GM21723 (cell line): ENCODE measurements around the gene BUD31.
"Not testable (repeated sequence)": the region's sequence is repeated elsewhere in the genome, so short reads cannot be mapped to it uniquely, and the experiment has no call there.

Source experiments
- ATAC-seq: cut with Tn5 transposase; IDR thresholded peaks from one replicate; pipeline ENCODE4 v1.9.1; 2021; ENCODE audit warnings: mild to moderate bottlenecking, moderate library complexity; ENCODE audit not compliant: unreplicated experiment

The BUD31 gene

DNA sequence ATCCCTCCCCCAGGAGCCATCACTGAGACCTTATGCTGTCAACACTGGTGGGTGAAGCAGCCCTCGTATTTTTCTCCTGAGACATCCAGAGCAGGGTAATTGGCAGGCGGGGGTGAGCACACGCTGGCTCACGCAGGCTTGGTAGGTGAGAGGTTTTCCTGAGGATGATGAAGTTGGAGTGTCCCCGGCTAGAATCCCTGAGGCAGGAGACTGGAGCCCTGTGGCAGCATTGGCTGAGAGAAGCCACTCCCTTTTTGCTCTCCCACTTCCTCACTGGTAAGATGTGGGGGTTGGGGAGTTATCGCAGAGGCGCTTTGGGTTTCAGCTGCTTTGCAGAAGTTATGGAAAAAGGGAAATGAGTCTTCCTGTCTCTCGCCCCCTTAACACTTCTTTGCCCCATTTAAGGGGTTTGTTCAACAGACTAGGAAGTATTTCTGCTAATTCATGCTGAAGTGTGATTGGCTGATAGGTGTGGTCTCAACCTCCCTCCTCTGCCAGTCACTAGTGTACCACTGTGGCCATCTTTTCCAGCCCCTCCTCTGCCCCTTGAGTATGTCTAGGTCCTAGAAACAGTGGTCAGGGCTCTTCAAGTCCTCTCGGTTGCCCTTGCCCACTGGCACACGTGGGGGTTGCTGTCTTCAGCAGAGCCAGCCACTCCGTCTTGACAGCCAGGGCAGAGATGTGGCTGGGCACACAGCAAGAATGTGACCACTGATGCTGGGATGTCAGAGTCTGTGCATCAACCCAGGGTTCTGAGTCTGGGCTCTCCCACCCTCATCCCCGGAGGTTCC is 28.5 kb upstream of the BUD31 start:
- peak; percentile 47 for ATAC-seq

DNA sequence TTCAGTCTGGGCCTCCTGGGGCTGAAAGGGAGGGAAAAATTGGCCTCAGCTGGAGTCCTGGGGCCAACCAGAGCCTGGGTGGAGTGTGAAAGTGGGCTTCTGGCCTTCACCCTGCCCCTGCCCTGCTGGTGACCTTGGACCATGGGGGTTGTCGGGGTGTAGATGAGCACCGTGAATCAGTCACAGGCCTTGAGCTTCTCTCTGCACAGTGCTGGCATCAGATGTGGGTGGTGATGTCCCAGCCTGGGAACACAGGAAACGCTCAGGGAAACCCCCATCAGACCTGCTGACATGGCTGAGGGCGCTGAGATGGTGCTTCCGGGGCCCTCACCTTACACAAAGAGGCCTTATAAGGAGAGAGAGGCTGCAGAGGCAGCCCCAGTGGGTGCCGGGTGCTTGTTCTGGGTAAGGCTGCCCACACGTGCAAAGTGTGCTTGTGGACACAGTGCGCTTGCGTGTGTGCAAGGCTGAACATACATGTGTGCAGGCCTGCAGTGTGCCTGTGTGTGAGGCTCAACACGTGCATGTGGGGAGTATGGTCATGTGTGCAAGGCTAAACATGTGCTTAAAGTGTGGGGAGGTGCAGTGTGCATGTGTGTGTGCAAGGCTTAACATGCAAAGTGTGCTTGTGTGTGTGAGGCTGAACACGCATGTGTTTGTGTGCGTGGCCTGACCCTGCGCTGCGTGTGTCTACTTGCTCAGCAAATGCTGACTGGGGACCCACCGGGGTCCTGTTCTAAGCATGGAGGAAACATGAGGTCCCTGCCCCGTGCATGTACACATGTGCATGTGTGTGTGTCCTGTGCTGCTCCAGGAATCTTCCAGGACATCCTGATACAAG is 27.7 kb upstream of the BUD31 start:
- ATAC-seq: peak; percentile 73

DNA sequence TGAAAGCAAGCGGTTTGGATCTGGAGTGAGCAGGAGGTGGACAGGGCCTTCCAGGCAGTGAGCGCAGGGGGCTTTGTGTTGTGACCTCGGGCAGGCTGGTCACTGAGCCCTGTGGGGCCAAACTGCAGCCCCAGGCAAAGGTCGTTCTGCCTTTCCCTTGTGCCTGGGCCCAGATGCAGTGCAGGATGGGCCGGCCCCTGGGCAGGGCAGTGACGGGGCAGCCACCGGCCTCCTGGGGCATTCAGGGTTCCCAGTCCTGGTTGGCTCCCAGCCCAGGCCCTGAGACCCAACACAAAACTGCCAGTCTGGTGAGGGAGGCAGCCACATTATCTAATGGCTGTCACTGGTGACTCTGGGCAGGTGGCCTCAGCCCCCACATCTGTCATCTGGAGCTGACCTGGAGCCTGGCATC is 27.1 kb upstream of the BUD31 start:
- ATAC-seq: no peak

DNA sequence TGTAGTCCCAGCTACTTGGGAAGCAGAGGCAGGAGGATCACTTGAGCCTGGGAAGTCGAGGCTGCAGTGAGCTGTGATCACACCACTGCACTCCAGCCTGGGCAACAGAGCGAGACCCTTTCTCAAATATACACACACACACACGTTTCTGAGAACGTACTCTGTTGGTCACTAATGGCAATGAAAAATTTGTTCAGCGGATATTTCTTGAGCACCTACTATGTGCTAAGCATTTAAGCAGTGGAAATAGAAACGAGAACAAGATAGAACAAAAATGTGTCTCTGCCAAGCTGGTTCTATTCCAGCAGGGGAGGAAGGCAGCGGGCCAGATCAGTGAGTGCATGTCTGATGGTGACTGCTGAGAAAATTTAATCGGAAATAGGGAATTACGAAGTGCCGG is 25.6 kb upstream of the BUD31 start:
- ATAC-seq: no peak

DNA sequence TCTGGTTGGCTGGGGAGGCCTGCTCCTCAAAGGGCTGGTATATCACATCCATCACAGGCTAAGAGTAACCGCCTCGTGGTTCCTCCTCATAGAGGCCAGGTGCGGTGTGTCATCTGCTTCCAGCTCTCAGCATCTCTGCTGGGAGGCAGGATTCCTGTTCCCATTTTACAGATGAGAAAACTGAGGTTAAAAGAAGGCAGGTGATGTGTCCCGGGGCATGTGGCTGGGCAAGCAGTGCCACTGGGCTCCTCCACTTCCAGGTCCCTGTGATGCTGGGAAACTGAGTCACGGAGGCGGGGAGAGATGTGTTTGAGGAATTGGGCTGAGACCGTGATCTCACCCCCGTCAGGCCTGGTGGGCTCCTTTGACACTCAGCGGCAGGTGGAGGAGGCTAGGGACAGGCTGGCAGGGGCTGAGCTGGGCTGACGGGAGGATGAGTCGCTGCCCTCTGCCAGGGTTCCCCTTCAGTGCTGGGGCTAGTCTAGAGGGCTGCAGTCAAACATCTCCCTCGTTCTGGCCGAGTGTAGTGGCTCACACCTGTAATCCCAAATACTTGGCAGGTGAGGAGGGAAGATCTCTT is 24.9 kb upstream of the BUD31 start:
- ATAC-seq: no peak

DNA sequence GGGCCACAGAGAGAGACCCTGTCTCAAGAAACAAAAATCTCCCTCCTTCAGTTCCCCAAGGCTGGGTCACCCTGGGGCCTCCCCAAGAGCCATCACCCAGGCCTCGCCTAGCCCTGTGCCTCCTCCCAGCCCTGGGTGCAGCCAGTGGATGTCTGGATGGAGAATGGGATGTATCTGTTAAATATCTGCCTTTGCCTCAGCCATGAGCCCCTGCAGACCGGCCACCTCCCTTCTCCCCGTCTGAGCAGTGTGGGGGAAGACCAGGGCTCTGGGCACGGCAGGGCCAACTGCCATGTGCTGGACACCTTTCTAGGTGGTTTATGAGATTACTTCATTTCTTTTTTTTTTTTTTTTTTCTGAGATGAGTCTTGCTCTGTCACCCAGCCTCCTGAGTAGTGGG is 24.2 kb upstream of the BUD31 start:
- no peak for ATAC-seq

DNA sequence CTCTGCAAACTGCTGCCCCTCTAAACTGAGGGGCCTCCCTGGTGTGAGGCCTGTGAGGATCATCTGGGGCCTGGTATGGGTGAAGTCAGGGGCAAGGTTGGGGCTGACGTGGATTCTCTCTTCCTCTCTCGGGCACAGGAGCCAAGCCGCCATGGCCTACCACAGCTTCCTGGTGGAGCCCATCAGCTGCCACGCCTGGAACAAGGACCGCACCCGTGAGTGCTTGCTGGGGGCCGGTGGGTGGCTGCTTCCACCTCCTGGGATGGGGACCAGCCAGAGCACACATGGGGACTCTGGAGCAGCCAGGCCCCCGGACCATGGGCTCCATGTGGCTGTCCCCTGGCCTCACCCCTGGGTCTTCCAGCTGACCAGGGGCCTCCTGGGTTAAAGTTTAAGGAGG is 23.2 kb upstream of the BUD31 start:
- ATAC-seq: no peak

DNA sequence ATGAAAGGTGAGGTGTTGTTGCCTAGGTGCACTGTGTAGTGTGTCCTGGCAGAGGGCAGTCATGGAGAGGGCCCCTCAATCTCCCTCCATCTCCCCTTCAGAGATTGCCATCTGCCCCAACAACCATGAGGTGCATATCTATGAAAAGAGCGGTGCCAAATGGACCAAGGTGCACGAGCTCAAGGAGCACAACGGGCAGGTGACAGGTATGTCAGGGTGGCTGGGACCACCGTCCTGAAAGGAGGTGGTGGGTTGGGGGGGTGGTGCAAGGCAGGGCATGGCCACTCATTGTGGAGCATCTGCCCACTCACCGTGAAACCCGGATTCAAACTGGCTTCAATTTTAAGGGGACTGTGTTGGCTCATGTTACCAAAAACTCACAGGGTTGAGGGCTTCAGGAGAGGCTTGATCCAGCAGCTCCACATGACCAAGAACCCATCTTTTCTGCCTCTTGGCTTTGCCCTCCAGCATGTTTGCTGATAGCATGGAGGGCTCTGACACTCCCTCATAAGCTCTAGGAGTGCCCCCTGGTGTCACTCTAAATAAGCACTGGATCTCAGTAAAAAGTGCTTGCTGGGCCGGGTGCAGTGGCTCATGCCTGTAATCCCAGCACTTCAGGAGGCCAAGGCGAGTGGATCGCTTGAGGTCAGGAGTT is 22.1 kb upstream of the BUD31 start:
- no peak for ATAC-seq

DNA sequence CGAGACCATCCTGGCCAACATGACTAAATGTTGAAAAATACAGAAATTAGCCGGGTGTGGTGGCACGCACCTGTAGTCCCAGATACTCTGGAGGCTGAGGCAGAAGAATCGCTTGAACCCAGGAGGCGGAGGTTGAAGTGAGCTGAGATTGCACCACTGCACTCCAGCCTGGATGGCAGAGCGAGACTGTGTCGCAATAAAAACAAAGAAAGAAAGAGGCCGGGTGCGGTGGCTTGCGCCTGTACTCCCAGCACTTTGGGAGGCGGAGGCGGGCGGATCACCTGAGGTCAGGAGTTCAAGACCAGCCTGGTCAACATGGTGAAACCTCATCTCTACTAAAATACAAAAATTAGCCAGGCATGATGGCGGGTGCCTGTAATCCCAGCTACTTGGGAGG is 21.5 kb upstream of the BUD31 start:
- ATAC-seq: not testable (repeated sequence)

DNA sequence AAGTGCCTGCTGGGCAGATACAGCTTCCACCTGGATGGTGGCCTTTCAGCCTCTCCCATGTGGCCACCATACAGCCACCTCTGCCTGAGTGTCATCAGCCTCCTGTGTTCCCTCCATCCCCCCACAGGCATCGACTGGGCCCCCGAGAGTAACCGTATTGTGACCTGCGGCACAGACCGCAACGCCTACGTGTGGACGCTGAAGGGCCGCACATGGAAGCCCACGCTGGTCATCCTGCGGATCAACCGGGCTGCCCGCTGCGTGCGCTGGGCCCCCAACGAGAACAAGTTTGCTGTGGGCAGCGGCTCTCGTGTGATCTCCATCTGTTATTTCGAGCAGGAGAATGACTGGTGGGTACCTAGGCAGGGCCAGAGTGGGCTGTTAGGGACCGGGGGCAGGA is 20.9 kb upstream of the BUD31 start:
- ATAC-seq: no peak

DNA sequence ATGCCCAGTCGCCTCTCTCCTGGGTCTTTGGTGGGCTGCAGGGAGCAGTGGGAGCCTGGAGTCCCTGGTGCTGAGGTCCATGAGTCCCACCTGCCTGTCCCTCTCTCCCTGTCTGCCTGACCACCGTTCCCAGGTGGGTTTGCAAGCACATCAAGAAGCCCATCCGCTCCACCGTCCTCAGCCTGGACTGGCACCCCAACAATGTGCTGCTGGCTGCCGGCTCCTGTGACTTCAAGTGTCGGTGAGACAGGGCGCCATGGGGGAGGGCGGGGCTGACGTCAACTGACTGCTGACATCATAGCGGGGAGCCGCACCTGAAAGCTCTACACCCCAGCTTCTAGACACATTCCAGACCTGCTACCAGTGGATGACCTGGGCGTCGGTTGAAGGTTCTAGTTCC is 19.0 kb upstream of the BUD31 start:
- no peak for ATAC-seq

DNA sequence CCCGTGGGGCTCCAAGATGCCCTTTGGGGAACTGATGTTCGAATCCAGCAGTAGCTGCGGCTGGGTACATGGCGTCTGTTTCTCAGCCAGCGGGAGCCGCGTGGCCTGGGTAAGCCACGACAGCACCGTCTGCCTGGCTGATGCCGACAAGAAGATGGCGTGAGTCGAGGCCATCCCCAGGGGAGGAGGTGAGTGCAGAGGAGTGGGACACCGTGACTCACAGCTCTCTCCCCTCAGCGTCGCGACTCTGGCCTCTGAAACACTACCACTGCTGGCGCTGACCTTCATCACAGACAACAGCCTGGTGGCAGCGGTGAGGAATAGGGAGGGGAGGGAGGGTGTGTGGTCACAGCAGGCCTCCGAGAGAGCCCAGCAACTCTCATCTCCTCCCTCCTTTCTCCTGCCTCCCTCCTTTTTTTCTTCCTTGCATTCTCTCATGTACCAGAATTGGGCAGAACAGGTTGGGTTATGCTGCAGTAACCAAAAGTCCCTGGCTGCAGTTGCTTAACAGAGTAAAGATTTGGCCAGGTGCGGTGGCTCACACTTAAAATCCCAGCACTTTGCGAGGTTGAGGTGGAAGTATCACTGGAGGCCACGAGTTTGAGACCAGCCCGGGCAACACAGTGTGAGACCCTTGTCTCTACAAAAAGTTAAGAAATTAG is 17.7 kb upstream of the BUD31 start:
- ATAC-seq: no peak

DNA sequence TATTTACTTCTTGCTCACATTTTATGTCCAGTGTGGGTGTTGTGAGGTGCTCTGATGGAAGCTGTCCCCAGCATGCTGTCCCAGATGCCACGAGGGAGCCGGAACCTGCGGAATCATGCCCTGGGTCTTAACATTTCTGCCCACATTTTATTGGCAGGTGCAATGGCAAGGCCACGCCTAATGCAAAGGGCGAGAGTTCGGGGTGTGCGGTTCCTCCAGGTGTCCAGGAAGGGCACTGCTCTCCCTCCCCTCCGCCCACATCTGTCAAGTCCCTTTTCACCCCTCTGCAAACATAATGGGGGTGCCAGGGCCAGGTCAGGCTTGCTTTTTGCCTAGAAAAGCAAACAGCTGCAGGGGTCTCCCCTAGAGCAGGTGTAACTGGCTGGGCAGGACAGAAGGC is 16.7 kb upstream of the BUD31 start:
- ATAC-seq: no peak

DNA sequence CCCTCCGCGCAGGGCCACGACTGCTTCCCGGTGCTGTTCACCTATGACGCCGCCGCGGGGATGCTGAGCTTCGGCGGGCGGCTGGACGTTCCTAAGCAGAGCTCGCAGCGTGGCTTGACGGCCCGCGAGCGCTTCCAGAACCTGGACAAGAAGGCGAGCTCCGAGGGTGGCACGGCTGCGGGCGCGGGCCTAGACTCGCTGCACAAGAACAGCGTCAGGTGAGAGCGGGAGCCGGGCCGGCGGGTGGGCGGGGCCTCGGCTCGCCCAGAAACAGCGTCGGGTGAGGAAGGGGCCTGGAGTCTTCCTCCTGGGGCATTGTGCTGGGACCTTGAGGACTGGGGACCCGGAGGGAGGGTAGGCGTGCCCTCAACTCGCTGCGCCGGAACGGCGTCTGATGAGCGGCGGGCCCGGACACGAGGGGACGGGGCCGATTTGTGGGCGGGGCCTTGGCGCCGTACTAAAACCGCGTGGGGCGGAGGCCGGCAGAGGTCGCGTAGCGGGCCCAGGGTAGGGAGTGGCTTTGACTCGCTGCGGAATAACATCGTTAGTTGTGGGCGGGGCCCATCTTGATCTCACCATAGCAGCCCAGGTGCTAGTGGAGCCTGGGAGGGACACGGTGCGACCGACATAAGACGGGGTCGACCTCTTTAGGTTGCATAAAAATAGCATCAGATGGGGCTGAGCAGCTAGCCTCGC is 16.0 kb upstream of the BUD31 start:
- ATAC-seq: peak; percentile 52

DNA sequence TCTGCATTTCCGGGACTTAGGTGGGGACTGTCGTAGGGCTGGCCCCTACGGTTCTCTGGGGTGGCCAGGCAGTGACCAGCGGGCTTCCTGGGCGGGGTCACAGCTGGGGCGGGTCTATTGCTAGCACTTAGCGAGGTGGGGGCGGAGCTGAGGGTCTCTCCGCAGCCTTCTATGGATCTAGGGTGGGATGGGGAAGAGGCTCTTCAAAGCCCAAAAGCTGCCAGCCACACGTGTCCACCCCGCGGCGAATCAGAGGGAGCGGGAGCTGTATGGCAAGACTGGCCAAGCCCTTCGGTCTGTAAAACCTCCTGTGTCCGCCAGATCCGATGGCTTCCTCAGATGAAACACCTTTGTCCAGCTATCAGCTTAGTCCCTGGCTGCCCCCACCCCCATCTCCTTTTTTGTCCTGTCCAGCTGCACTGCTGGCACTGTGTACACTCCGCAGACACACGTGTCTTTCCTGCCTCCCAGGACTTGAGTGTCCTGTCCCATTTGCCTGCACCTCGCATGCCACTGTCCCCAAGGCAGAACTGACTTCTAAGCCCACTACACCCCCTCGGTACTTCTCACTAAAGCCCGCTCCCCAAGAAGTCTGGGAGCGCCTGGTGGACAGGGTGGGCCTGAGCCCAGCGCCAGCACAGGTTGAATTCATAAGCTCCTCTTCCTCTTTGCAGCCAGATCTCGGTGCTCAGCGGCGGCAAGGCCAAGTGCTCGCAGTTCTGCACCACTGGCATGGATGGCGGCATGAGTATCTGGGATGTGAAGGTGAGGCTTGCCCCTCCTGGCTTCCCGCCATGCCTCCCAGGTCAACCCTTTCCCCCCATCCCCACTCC is 15.2 kb upstream of the BUD31 start:
- no peak for ATAC-seq

DNA sequence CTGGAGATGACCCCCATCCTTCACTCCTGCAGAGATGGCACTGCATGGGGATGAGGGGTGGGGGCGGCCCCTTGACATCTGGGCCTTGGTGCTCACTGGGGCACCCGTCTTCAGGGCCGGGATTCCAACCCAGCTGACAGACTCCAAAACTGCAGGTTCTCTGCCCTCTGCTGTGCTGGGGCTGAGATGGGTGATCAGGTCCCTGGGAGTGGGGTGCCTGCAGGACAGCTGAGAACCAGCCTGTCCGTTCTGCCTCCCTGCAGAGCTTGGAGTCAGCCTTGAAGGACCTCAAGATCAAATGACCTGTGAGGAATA is 14.6 kb upstream of the BUD31 start:
- no peak for ATAC-seq

DNA sequence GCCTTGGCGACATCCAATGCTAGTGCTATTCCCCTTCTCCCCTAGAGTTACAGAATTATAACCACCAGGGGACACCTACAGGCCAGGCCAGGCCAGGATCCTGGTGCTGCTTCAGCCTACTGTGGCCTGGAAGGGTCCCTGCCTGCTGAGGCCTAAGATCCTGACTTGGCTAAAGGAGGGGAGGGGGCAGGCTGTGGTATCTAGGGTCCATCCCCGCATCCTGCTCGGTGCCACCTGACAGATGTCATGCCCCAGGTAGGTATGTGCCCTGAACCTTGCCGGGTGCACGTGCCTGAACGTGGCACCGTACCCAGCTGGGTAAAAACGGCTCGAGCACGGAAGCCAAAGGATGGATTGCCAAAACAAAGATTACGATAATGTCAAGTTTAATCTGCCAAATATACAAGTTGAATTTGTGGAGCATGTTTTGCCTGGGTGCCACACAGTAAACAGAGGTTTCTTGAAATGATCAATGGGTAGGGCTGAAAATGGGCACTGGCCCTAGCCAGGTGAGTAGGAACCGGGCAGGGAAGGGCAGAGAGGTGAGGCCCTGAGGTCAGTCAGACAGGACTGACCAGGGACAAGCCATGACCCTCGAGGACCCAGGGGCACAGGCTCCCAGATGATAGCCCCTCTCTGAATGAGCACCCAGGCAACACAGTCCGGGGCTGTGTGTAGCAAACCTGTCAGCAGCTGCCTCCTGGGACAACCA is 13.0 kb upstream of the BUD31 start:
- ATAC-seq: no peak

DNA sequence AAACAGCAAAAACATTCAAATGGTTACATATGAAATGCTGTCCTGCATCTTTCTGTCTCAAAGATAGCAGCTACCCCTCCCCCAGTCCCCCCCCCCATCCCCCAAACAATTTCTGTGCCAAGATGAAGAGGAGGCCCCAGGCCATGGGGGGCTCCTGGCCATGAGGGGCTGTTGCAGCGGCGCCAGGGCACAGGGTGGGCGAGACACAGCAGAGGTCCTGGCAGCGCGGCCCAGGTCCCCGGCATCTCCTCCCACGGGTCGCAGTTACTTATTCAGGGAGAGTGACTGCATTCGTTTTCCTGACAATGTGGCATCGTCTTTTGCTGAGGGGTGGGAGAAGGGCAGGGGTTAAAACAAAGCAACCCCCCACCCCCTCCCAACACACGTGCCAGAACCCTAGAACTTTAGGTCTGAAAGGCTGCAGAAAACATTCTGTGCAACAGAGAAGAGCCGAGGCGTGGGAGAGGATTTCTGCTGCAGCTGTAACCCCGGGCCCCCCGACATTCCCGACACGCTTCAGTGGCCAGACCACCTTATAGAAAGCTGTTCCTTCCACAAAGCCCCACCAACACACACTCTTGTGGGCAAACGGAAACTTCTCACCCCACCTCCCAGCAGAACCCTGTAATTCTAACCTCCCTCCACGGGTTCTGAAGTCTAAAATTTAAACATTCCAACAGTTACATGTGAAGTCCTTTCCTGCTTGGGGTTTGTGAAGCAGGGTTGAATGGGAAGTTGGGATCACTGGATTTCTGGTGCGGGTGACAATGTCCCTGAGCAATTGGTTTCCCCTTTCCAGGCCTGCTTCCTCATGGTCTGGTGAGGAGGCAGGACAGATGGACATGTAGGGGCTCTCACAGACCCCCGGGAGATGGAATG is 12.1 kb upstream of the BUD31 start:
- no peak for ATAC-seq
